Erythroblast (primary cell): ENCODE results near the gene SIDT2.

Experiments used
- GATA1 ChIP-seq: IDR thresholded peaks from 2 replicates; pipeline ENCODE4 v1.6.1; 2011; ENCODE audit warnings: low read depth, mild to moderate bottlenecking, control low read depth, low read length, moderate library complexity
- POLR2A ChIP-seq: IDR thresholded peaks from 2 replicates; pipeline ENCODE4 v1.6.1; 2011; ENCODE audit warnings: mild to moderate bottlenecking, low read length

- TF ChIP-seq POLR2A = no peak
- no peak for TF ChIP-seq GATA1
These were observed 53.2 kb downstream of the SIDT2 start, which contains the start of gene PCSK7 for GRCh38 chr11:117231842-117232091.
